ENCODE measurements around the gene RHOBTB3. TPM values are rescaled to one million over a fixed set of nuclear protein-coding genes. Genes with fewer than 3 reads are reported as not detected.

The RHOBTB3 gene
- total RNA-seq, 4 donors from 2014 or later = 58.7 to 85.7 (median 68.0) TPM

- no peak for TF ChIP-seq POLR2A (IDR thresholded peaks at IDR 0.05)
- TF ChIP-seq, protein P1, sequence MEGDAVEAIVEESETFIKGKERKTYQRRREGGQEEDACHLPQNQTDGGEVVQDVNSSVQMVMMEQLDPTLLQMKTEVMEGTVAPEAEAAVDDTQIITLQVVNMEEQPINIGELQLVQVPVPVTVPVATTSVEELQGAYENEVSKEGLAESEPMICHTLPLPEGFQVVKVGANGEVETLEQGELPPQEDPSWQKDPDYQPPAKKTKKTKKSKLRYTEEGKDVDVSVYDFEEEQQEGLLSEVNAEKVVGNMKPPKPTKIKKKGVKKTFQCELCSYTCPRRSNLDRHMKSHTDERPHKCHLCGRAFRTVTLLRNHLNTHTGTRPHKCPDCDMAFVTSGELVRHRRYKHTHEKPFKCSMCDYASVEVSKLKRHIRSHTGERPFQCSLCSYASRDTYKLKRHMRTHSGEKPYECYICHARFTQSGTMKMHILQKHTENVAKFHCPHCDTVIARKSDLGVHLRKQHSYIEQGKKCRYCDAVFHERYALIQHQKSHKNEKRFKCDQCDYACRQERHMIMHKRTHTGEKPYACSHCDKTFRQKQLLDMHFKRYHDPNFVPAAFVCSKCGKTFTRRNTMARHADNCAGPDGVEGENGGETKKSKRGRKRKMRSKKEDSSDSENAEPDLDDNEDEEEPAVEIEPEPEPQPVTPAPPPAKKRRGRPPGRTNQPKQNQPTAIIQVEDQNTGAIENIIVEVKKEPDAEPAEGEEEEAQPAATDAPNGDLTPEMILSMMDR (IDR thresholded peaks at IDR 0.05) = no peak
- H3K9me3 ChIP-seq = no peaks in the 10 kb centered on the region
- WGBS, 2 donors = 65 to 80% methylated on average over 3 of the region's 3 CpGs
- no peak overlapping the region for H3K27ac ChIP-seq
- H3K36me3 ChIP-seq = peaks cover 6 to 7% of the 10 kb centered on the region in 2 donors
- H3K4me1 ChIP-seq = no peaks in the 10 kb centered on the region
- no peaks in the 10 kb centered on the region for H3K27me3 ChIP-seq
- intact Hi-C loops (cut with DNase I) = no loop called here
- no peak for DNase-seq
- no peak overlapping the region for H3K4me3 ChIP-seq (replicated peaks in 1 of 3)
Observed at GRCh38 chr5:95794070-95794516, 63.0 kb downstream of the RHOBTB3 start.

DNA sequence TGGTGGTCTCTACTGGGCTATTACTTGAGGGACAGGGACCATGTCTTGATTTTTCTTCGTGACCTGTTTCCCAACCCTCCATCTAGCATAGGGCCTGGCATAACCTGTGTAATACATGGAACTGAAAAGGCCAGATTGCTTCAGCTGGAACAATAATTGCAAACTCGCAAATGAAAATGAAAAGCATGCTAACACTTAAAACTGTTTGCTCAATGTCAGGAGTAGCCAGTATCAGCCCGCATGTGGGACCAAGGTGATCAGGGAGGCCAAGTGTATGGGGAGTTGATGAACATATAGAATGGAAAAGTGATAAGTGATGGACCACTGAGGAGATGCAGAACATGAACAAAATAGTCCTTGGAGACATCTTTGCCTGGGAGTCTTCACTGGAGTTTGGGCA is 66.2 kb downstream of the RHOBTB3 start:
- Histone ChIP-seq H3K4me3 (replicated peaks in 1 of 3) (no peak overlapping the region), H3K4me1 (no peaks in the 10 kb centered on the region), H3K27me3 (no peaks in the 10 kb centered on the region), H3K36me3 (peaks cover 6 to 7% of the 10 kb centered on the region in 2 donors), H3K27ac (no peak overlapping the region), H3K9me3 (no peaks in the 10 kb centered on the region)
- no peak for DNase-seq
- intact Hi-C loops (cut with DNase I) = no loop called here
- 95 to 97% methylated on average over 3 of the region's 3 CpGs for WGBS, 2 donors
- TF ChIP-seq POLR2A (IDR thresholded peaks at IDR 0.05) = no peak
- TF ChIP-seq, protein P1 (IDR thresholded peaks at IDR 0.05) = no peak

- Histone ChIP-seq H3K9me3 (no peaks in the 10 kb centered on the region), H3K4me1 (no peaks in the 10 kb centered on the region), H3K27ac (no peak overlapping the region), H3K36me3 (peaks cover 4 to 7% of the 10 kb centered on the region in 2 donors), H3K27me3 (no peaks in the 10 kb centered on the region), H3K4me3 (replicated peaks in 1 of 3) (no peak overlapping the region)
- DNase-seq = no peak
- no peak for TF ChIP-seq POLR2A (IDR thresholded peaks at IDR 0.05)
- TF ChIP-seq, protein P1 (IDR thresholded peaks at IDR 0.05) = no peak
- intact Hi-C loops (cut with DNase I) = no loop called here
- 92 to 95% methylated on average over 2 of the region's 2 CpGs for WGBS, 2 donors
Observed at GRCh38 chr5:95798048-95798447, 66.9 kb downstream of the RHOBTB3 start.

DNA sequence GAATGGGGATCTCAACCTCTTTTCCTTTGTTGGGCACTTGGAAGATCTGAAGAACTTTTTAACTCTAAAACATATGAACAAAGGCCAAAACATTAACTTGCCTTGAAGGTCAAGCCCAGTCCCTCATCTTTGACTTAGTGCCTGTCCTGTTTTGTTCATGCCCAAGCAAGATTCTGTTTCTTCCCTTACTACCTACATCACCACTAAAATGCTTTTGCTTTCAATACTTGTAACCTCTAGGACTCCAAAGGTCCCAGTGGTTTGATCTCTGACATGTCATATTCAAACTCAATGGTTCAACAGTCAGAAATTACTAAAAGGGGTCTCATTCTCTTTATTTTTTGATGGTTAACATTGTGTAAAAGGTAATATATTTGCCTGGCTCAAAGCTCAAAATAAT is 67.4 kb downstream of the RHOBTB3 start:
- Histone ChIP-seq H3K27ac (no peak overlapping the region), H3K36me3 (peaks cover 0 to 2% of the 10 kb centered on the region in 2 donors), H3K4me3 (replicated peaks in 1 of 3) (no peak overlapping the region), H3K27me3 (no peaks in the 10 kb centered on the region), H3K4me1 (no peaks in the 10 kb centered on the region), H3K9me3 (no peaks in the 10 kb centered on the region)
- TF ChIP-seq, protein P1 (IDR thresholded peaks at IDR 0.05) = no peak
- TF ChIP-seq POLR2A (IDR thresholded peaks at IDR 0.05) = no peak
- no peak for DNase-seq
- intact Hi-C loops (cut with DNase I) = no loop called here

DNA sequence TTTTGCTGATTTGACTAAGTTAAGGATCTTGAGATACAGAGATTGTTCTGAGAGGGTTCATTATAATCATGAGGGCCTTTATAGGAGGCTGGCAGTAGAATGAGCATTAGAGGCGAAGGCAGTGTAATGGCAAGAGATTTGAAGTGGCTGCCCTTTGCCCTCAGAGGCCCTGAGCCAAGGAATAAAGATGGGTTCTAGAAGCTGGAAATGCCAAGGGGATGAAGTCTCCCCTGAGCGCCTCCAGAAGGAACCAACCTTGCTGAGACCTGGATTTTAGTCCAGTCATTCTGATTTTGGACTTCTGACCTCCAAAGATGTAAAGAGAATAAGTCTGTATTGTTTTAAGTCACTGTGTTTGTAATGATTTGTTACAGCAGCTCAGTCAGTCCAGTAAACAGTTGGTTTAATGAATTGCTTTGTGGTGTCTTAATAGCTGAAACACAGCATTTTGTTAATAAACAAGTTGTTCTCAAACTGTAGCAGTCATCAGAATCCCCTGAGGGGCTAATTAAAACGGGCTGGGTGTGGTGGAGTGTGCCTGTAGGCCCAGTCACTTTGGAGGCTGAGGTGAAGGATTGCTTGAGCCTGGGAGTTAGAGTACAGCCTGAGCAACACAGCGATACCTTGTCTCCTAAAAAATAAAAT is 68.2 kb downstream of the RHOBTB3 start:
- intact Hi-C loops (cut with DNase I) = no loop called here
- H3K4me1 ChIP-seq = no peaks in the 10 kb centered on the region
- 89 to 99% methylated on average over 4 of the region's 4 CpGs for WGBS, 2 donors
- no peaks in the 10 kb centered on the region for H3K9me3 ChIP-seq
- TF ChIP-seq, protein P1 (IDR thresholded peaks at IDR 0.05) = no peak
- no peak for TF ChIP-seq POLR2A (IDR thresholded peaks at IDR 0.05)
- H3K27ac ChIP-seq = no peak overlapping the region
- no peak overlapping the region for H3K4me3 ChIP-seq (replicated peaks in 1 of 3)
- DNase-seq = no peak
- H3K27me3 ChIP-seq = no peaks in the 10 kb centered on the region
- H3K36me3 ChIP-seq = no peaks in the 10 kb centered on the region

All from thyroid gland (tissue), 4 donors.